ENCODE measurements around the gene NHLRC4. TPM values are rescaled to one million over a fixed set of nuclear protein-coding genes. Genes with fewer than 3 reads are reported as not detected.

NHLRC4 gene
- polyA plus RNA-seq, 1 donor (not counting 4 experiments of a cell fraction or from before 2014, with no cell fraction given): 0.10 TPM

GRCh38 chr16:574021-574760 lies 7.4 kb downstream of the NHLRC4 start:
- H3K79me2 ChIP-seq (ENCODE audit: control insufficient read depth, insufficient read depth, low read length): peaks cover 14% of the 10 kb centered on the region
- H3K9me1 ChIP-seq (ENCODE audit: control insufficient read depth, extremely low read depth, insufficient read depth, low read length): no peaks in the 10 kb centered on the region
- no peaks in the 10 kb centered on the region for H4K20me1 ChIP-seq (ENCODE audit: control insufficient read depth, extremely low read depth, insufficient read depth, low read length)
- H3K36me3 ChIP-seq (ENCODE audit: control insufficient read depth in 2 of 2, extremely low read depth in 1 of 2, insufficient read depth in 2 of 2, low read length in 2 of 2): peaks cover 7 to 15% of the 10 kb centered on the region in 2 experiments
- no peak for DNase-seq (ENCODE audit: low read depth, low spot score)
- TF ChIP-seq EZH2 (IDR thresholded peaks at IDR 0.05; ENCODE audit: low read length) (no peak), CTCF (optimal IDR thresholded peaks at IDR 0.05 in 1 of 3, IDR thresholded peaks at IDR 0.05 in 1 of 3, conservative IDR thresholded peaks at IDR 0.05 in 1 of 3; ENCODE audit: extremely low read depth in 1 of 3, insufficient read depth in 2 of 3, low read length in 3 of 3) (no peak)
- no peak overlapping the region for H3K27ac ChIP-seq (ENCODE audit: control insufficient read depth, insufficient read depth, low read length)
- H3K9ac ChIP-seq (ENCODE audit: control insufficient read depth, extremely low read depth, insufficient read depth, low read length): no peak overlapping the region
- no peak overlapping the region for H2AFZ ChIP-seq (ENCODE audit: control insufficient read depth, low read length)
- dilution Hi-C loops (cut with MboI; ENCODE audit: extremely low pct_ligation_motif_present, low sequenced_read_pairs): no loop called here
- FAIRE-seq: no peak
- no peaks in the 10 kb centered on the region for H3K9me3 ChIP-seq (ENCODE audit: control insufficient read depth, low read depth, low read length)
- no peaks in the 10 kb centered on the region for H3K27me3 ChIP-seq (ENCODE audit: control insufficient read depth, extremely low read depth, insufficient read depth, low read length)
- no peak overlapping the region for H3K4me3 ChIP-seq (ENCODE audit: control insufficient read depth in 2 of 3, extremely low read depth in 1 of 3, insufficient read depth in 2 of 3, low read depth in 1 of 3, low read length in 3 of 3)
- peaks cover 6% of the 10 kb centered on the region for H3K4me1 ChIP-seq (ENCODE audit: control insufficient read depth, extremely low read depth, insufficient read depth, low read length)
- H3K4me2 ChIP-seq (ENCODE audit: control insufficient read depth, extremely low read depth, insufficient read depth, low read depth, low read length): no peak overlapping the region

DNA sequence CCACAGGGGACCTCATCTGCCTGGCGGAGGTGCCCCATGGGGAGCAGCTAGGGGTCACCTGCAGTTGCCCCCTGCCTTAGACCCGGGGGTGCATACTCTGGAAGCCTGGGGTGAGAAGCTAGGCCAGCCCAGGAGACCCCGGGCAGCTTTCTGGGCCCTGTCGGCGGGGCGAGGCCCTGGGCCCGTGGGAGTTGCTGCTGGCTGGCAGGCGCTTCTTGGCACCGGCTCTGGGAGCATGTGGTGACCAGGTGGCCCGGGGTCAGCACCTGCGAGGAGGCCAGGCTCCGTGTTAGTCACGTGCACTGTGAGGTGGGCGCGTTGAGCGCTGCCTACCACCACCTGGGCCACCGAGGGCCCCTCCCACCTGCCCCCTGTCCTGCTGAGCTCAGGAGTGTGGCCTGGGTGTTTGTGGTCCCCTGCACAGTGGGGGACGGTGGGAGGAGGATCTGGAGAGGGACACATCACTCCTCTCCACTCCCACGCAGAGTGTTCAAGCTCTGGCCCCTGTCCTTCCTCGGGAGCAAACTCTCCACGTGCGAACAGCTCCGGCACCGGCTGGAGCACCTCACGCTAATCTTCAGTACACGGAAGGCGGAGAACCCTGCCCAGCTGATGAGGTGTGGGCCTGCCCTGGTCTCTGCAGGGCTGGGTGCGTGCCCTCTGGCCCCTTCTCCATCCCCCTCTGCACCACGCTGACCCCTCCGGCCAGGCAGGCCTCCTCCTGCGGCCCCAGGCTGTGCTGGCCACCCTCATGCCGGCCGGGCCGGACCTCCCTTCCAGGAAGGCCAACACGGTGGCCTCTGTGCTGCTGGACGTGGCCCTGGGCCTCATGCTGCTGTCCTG lies 8.8 kb downstream of the NHLRC4 start:
- H3K4me1 ChIP-seq (ENCODE audit: control insufficient read depth, extremely low read depth, insufficient read depth, low read length): peaks cover 3% of the 10 kb centered on the region
- no peaks in the 10 kb centered on the region for H3K9me1 ChIP-seq (ENCODE audit: control insufficient read depth, extremely low read depth, insufficient read depth, low read length)
- no peak overlapping the region for H3K9ac ChIP-seq (ENCODE audit: control insufficient read depth, extremely low read depth, insufficient read depth, low read length)
- H3K36me3 ChIP-seq (ENCODE audit: control insufficient read depth in 2 of 2, extremely low read depth in 1 of 2, insufficient read depth in 2 of 2, low read length in 2 of 2): peaks cover 9 to 15% of the 10 kb centered on the region in 2 experiments
- DNase-seq (ENCODE audit: low read depth, low spot score) (no peak), FAIRE-seq (no peak)
- H3K27me3 ChIP-seq (ENCODE audit: control insufficient read depth, extremely low read depth, insufficient read depth, low read length): no peaks in the 10 kb centered on the region
- H4K20me1 ChIP-seq (ENCODE audit: control insufficient read depth, extremely low read depth, insufficient read depth, low read length): no peaks in the 10 kb centered on the region
- H3K9me3 ChIP-seq (ENCODE audit: control insufficient read depth, low read depth, low read length): no peaks in the 10 kb centered on the region
- H3K79me2 ChIP-seq (ENCODE audit: control insufficient read depth, insufficient read depth, low read length): peaks cover 10% of the 10 kb centered on the region
- H3K4me3 ChIP-seq (ENCODE audit: control insufficient read depth in 2 of 3, extremely low read depth in 1 of 3, insufficient read depth in 2 of 3, low read depth in 1 of 3, low read length in 3 of 3): no peak overlapping the region
- H3K27ac ChIP-seq (ENCODE audit: control insufficient read depth, insufficient read depth, low read length): no peak overlapping the region
- dilution Hi-C loops (cut with MboI; ENCODE audit: extremely low pct_ligation_motif_present, low sequenced_read_pairs): no loop called here
- H3K4me2 ChIP-seq (ENCODE audit: control insufficient read depth, extremely low read depth, insufficient read depth, low read depth, low read length): no peak overlapping the region
- H2AFZ ChIP-seq (ENCODE audit: control insufficient read depth, low read length): no peak overlapping the region
- no peak for TF ChIP-seq CTCF (optimal IDR thresholded peaks at IDR 0.05 in 1 of 3, IDR thresholded peaks at IDR 0.05 in 1 of 3, conservative IDR thresholded peaks at IDR 0.05 in 1 of 3; ENCODE audit: extremely low read depth in 1 of 3, insufficient read depth in 2 of 3, low read length in 3 of 3)
- TF ChIP-seq EZH2 (IDR thresholded peaks at IDR 0.05; ENCODE audit: low read length): no peak
